ENCODE data around the gene CRYBA1.
"Not testable (repeated sequence)": the region's sequence is repeated elsewhere in the genome, so short reads cannot be mapped to it uniquely, and the experiment has no call there.

The CRYBA1 gene

DNA sequence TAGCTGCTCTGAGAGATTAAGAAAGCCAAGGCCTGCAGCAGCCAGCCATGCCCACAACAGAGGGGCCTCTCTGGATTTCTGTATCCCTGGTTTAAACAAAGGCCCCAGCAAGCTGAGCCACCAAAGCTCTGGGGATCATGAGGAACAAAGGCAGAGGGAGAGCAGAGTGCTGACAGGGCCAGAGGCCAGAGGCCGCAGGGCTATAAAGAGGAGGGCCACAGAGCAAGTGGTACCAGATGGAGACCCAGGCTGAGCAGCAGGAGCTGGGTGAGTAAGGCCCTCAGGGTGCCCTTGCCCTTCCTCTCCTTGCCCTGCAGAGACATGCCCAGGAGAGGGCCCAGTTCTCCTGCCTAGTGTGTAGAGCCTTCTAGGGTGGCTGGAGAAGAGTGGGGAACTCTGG, at the start of gene CRYBA1:
Gene CRYBA1, plus strand, starts transcription at position 232 of the 400 bp plus-strand sequence. Its CDS starts 5 bp downstream, at position 237.
- no peak for DNase-seq (ENCODE audit: low spot score)
- H3K4me3 ChIP-seq: no peak within 1 kb of the TSS
- no peak within 1 kb of the TSS for H3K27ac ChIP-seq
- TF ChIP-seq, protein P1, sequence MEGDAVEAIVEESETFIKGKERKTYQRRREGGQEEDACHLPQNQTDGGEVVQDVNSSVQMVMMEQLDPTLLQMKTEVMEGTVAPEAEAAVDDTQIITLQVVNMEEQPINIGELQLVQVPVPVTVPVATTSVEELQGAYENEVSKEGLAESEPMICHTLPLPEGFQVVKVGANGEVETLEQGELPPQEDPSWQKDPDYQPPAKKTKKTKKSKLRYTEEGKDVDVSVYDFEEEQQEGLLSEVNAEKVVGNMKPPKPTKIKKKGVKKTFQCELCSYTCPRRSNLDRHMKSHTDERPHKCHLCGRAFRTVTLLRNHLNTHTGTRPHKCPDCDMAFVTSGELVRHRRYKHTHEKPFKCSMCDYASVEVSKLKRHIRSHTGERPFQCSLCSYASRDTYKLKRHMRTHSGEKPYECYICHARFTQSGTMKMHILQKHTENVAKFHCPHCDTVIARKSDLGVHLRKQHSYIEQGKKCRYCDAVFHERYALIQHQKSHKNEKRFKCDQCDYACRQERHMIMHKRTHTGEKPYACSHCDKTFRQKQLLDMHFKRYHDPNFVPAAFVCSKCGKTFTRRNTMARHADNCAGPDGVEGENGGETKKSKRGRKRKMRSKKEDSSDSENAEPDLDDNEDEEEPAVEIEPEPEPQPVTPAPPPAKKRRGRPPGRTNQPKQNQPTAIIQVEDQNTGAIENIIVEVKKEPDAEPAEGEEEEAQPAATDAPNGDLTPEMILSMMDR (IDR thresholded peaks at IDR 0.05): no peak

- Histone ChIP-seq H3K4me3 (no peak overlapping the region), H3K27ac (no peak overlapping the region)
- no peak for DNase-seq (ENCODE audit: low spot score)
- TF ChIP-seq, protein P1 (IDR thresholded peaks at IDR 0.05): no peak
Observed at GRCh38 chr17:29197516-29198272, 49.0 kb upstream of the CRYBA1 start.

DNA sequence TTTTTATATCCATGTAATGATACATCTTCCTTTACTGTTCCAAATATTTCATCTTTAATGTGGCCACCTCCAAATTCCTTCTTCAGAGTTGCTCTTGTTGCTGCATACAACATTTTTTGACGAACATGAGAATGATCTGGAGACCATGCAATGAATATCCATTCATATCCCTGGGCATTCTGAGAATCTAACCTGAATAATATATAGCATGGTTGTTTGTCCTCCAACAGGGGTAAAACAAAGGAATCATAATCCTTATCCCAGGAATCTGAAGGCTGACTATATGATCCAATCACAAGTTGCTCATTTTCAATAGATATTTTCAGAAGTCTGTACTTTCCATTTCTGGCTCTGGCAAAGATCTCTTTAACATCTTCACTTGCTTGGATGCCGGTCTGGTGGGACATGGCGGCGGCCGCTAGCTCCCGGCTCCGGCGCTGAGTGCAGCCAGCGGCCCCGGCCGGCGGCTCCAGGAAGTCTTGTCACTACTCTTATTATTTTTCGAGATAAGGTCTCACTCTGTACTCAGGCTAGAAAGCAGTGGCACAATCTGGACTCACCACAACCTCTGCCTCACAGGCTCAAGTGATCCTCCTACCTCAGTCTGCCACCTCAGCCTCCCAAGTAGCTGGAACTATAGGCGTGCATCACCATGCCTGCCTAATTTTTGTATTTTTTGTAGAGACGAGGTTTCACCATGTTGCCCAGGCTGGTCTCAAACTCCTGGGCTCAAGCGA, 42.4 kb upstream of the CRYBA1 start:
- H3K4me3 ChIP-seq; H3K27ac ChIP-seq; DNase-seq (ENCODE audit: low spot score): not testable (repeated sequence)

- TF ChIP-seq, protein P1 (IDR thresholded peaks at IDR 0.05): no peak
- H3K27ac ChIP-seq: no peak overlapping the region
- no peak overlapping the region for H3K4me3 ChIP-seq
- DNase-seq (ENCODE audit: low spot score): no peak
Observed at GRCh38 chr17:29205047-29205446, 41.6 kb upstream of the CRYBA1 start.

DNA sequence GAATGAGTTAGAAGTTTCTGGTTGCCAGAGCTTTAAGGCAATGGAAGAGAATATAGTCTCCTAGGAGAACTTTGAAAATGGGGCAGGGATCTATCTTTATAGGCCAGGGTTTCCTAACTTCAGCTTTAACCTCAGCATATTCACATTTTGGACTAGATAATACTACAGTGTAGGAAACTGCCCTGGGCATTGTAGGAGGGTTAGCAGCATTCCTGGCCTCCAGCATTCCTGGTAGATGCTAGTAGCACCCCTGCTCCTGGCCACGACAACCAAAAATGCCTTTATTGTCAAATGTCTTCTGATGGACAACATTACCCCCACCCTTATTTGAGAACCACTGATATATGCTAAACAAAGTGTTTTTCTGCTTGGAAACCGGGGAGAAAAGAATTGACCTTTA, 38.7 kb upstream of the CRYBA1 start:
- TF ChIP-seq, protein P1 (IDR thresholded peaks at IDR 0.05): no peak
- H3K4me3 ChIP-seq: no peak overlapping the region
- DNase-seq (ENCODE audit: low spot score): no peak
- H3K27ac ChIP-seq: no peak overlapping the region

DNA sequence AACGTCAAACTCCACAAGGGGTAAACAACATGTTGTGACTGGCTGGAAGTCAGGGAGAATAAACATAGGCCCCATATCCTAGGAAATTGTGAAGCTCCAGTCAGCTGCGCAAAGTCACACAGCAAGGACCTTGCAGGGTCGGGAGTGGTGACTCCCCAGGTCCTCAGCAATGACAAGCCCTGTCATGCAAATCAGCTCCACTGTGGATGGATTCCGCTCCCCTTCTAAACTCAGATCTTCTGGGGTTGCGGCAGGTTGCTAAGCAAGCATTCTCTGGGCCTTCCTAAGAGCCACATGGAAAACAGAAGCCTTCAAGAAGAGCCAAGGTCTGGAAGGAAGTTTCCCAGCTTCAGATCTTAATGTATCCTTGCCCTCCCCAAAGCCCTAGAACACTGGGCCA, 37.6 kb upstream of the CRYBA1 start:
- Histone ChIP-seq H3K4me3 (no peak overlapping the region), H3K27ac (no peak overlapping the region)
- no peak for DNase-seq (ENCODE audit: low spot score)
- TF ChIP-seq, protein P1 (IDR thresholded peaks at IDR 0.05): no peak

DNA sequence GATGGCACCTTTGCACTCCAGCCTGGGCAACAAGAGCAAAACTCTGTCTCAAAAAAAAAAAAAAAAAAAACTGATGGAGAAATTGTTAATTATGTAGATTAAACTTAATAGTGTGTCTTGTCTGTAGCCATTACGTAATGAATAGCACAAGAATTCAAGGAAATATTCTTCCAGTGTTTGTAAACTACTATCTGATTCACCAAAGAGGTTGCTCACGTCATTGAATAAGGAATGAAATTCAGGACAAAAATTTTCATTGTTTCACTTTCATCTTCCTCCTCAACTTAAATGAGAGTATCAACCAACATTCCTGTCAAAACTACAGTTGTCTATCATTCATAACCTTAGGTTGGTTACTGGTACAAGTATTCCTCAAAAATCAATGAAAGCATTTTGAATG, 35.8 kb upstream of the CRYBA1 start:
- no peak overlapping the region for H3K4me3 ChIP-seq
- no peak for DNase-seq (ENCODE audit: low spot score)
- no peak overlapping the region for H3K27ac ChIP-seq
- TF ChIP-seq, protein P1 (IDR thresholded peaks at IDR 0.05): no peak

Measured in coronary artery (tissue), 2 donors.